ENCODE data around the gene KRT26.
"Not testable (repeated sequence)": the region's sequence is repeated elsewhere in the genome, so short reads cannot be mapped to it uniquely, and the experiment has no call there.

Gene KRT26

DNA sequence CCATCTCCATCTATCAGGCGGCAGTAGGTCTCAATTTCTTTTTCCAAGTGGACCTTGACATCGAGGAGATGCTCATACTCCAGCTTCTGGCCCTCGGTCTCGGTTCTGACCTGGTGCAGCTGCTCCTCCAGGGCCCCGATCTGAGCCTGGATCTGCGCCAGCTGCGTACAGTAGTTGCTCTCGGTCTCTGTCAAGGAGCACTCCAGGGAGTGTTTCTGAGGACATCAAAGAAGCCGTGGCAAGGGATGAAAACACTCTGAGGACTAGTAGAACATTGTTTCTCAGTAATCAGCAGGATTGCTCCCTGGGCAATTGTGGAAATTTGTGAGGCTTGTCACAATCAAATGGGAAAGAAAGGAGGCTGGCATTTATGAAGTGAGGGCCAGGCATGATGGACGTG, 21.8 kb upstream of the KRT26 start:
- DNase-seq, result peak; percentile 12 to 49

- no peak for DNase-seq
Observed at GRCh38 chr17:40791787-40792436, 19.9 kb upstream of the KRT26 start.

DNA sequence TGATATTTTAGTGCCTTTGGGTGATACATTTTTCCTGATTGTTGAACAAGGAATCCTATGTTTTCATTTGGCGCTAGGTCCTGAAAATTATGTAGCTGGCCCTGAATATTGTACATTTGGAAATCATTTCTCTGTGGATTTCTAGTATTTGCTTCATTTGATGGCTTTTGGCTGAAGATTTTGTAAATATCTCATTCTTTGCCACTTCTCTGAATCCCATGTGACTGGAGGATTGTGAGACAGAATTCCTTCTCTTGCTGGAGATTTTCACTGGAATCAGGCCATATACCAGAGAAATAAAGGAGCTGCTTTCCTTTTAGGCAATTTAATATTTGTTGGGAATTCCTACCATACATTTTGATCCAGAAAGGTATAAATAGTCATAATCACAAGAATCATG, 19.1 kb upstream of the KRT26 start:
- DNase-seq, result no peak

DNA sequence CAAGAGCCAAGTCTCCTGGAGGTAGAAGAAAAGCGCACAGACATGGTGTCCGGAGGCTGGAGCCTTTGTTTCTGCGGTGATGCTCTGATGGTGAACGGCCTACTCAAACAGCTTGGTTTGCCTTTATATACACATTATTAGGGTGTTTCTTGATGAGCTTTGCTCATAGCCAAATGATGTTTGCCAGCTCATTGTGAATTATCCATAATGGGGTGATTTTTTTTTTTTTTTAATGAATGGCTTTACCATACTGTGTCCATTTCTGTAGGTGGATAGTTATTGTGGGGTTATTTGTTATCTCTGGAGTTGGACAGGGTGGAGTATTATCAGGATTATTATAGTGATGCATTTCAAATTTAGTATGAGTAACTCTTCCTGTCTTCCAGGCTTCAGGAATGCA, 10.4 kb upstream of the KRT26 start, which contains the start of gene KRT27:
TSS of gene KRT27 (minus strand) at position 101 of the 400 bp plus-strand sequence. CDS start at position 44, 57 bp downstream.
- DNase-seq, result no peak

- peak in 1 of 2 experiments; percentile 3 for DNase-seq
Observed at GRCh38 chr17:40779181-40779909, 7.3 kb upstream of the KRT26 start.

DNA sequence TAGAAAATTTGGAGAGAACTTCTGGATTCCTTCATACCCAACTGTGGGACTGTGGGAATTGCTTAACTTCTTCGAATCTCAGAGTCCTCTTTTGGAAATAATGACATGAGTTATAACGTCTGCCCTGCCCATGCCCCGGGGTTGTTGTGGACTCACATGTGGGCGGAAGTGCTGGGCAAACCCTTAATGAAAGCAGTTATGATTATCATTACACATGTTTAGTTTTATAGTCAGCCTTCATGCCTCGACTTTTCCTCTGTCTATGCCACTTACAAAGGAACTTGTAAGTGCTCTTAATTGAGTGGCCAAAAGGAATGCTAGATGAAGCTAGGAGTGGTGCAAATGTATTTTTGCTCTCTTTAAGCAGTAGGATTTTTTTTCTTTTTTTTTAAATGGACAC, 6.5 kb upstream of the KRT26 start:
- no peak for DNase-seq

DNA sequence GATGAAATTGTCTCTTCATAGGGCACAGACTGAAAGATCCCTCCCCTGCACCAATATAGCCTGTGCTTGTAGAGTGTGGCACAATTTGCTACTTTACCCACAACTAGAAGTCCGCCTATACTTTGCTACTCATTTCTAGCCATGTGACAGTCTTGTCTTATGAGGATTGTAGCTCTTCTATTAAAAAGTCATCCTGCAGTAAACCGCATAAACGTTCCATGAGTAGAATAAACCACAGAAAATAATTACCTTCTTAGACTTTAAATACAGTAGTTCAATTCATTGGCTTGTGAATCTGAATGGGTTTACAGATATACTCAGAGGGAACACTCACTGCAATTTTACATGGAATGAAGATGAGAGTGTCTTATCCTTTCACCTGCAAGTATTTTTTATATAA, 6.0 kb upstream of the KRT26 start:
- DNase-seq, result no peak

DNA sequence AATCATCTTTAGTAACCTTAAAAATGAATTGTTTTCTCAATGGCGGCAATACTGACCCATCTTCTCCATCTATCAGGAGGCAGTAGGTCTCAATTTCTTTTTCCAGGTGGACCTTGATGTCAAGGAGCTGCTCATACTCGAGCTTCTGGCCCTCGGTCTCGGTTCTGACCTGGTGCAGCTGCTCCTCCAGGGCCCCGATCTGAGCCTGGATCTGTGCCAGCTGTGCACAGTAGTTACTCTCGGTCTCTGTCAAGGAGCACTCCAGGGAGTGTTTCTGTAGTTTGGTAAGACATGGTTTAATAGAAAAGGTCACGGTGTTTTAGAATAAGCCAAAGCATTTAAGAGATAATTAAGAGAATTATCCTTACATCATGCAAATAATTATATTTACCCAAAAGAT, 5.5 kb upstream of the KRT26 start:
- peak in 1 of 2 experiments; percentile 13 for DNase-seq

- DNase-seq, result no peak
Observed at GRCh38 chr17:40775945-40776344, 3.9 kb upstream of the KRT26 start.

DNA sequence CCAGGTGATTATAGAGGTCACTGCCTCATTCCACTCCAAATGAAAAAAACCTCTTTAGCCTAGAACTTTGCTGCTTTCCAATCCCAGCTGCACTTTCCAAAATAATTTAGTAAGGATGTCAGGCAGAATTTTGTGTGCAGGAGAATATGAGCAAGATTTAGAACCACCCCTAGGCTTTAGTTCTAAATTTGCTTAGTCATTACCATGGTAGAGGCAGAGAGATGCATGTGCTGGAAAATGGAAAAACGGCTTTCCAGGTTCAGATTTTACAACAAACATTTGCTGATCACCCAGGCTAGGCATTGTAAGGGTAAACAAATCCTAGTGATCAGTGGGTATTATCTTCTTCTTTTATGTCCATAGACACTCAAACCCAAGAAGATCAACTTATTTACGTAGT, 6.3 kb downstream of the KRT26 start:
- no peak for DNase-seq

DNA sequence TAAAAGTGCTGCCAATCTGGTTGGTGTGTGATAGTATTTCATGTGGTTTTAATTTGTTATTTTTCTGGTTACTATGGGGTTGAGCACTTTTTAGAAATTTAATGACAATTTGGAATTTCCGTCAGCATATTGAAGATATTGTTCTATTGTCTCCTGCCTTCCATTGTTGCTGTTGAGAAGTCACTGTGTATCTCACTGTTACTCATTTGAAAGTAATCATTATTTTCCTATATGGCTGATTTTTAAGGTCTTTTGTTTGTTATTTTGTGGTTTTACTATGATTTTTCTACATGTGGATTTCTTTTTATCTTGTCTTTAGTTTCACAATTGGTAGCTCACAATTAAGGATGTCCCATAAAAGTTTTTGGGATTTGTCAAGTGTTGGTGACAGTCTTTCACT, 8.2 kb downstream of the KRT26 start:
- DNase-seq, result no peak

DNA sequence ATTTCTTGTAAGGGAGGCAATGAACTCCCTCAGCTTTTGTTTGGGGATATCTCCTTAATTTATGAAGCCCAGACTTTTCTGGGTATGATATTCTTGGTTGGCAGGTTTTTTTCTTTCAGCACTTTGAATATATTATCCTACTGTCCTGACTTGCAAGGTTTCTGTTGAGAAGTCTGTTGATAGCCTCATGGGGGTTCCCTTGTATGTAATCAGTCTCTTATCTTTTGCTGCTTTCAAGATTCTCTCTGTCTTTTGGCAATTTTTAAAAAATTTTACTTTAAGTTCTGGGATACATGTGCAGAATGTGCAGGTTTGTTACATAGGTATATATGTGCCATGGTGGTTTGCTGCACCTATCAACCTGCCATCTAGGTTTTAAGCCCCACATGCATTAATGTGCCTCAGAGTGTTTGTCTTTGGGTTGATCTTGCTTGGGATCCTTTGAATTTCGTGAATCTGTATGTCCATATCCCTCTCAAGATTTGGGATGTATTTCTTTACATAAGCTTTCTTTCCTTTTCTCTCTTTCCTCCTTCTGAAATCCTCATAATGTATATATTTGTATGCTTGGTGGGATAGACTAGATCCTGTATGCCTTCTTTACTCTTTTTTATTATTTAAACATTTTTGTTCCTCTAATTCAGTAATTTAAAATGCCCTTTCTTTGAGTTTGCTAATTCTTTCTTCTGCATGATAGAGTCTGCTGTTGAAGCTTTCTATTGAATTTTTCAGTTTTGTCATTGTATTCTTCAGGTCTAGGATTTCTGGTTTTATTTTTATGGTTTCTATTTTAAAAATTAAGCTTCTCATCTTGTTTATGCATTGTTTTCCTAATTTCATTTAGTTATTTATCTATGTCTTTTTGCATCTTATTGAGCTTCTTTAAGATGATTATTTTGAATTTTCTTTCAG, 11.6 kb downstream of the KRT26 start:
- DNase-seq, result no peak

DNA sequence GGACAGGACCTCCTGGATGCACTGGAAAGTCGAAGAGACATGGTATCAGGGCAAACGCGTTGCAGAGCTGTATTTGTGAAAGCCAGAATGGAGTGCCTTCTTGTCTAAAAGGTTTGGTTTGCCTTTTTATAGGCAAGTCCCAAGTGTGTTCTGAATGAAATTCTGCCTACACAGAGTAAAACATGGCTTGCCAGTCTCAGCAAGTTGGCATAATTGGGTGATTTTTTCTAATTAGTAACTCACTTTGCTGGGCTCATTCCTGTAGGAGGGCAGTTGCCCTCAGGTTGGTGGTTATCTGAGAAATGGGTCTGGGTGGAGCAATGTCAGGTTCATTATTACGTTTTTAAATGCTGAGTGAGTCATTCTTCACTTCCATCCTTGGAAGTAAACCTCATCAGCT, 16.8 kb downstream of the KRT26 start, which contains the start of gene KRT25:
TSS of gene KRT25 (minus strand) at position 101 of the 400 bp plus-strand sequence. CDS start at position 41, 60 bp downstream.
- no peak for DNase-seq

- DNase-seq, result no peak
Observed at GRCh38 chr17:40753804-40754203, 18.2 kb downstream of the KRT26 start.

DNA sequence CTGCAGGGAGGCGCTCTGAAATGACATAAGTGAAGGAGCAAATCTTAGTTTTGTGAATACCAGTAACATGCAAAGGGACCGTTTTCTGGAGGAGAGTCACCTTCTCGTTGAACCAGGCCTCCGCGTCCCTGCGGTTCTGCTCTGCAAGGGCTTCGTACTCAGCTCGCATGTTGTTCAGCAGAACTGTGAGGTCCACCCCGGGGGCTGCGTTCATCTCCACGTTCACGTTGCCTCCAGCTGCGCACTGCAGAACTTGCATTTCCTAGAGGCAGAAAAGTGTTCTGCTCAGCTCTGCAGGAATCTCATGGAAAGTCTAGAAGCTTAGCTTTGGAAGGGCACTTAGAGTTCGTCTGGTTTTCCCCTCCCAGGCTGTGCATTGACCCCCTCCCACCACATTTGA, 20.9 kb downstream of the KRT26 start:
- DNase-seq, result no peak

DNA sequence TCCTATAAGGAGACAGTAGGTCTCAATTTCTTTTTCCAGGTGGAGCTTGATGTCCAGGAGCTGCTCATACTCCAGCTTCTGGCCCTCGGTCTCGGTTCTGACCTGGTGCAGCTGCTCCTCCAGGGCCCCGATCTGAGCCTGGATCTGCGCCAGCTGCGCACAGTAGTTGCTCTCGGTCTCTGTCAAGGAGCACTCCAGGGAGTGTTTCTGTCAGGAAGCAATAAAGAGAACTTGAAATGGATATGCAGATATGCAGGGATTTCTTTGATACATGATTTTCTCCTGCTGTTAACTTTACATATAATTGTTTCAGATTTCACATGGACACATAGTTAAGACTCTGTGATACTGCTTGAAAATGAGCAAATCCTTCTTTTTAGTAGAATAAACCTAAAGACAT, 21.6 kb downstream of the KRT26 start:
- no peak for DNase-seq

- not testable (repeated sequence) for DNase-seq
Observed at GRCh38 chr17:40748666-40749065, 23.3 kb downstream of the KRT26 start.

- DNase-seq, result no peak
Observed at GRCh38 chr17:40738553-40738952, 33.4 kb downstream of the KRT26 start.

- DNase-seq, result no peak
Observed at GRCh38 chr17:40735016-40735415, 37.0 kb downstream of the KRT26 start.

DNA sequence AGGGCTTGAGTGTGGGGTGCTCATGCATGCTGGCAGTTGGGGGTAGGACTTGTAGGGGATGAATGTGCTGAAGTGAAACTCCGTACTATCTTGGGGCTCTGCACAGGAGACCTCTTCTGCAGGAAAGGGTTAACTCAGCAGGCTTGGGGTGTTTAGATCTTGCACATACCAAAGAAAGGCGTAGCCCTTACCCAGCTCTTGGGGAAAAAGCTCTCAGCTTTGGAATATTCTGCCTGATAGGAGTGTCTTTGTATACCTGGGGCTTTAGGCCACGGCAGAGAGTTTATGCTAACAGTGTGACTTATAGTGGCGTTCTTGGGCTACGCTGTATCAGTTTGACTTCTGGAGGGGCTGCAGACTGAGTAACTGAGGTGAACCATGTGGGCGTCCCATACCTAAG, 38.0 kb downstream of the KRT26 start:
- no peak for DNase-seq

DNA sequence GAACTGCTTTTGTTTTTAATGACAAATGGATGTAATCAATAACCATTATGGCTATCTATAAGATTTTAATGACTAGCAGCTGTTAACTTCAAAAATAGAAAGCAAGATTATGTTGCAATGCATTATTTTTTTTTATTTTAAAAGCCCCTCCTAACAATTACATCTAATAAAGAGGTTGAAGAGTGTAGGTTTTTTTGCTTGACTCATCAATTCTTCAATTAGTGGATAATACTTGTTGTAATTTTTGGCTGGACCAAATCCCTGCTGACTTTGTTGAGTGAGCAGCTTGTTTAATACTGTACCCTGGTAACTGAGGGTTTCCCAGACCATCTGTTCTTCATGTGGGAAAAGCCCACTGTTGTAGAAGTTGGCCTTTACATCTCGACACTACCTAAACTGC, 41.0 kb downstream of the KRT26 start:
- DNase-seq, result no peak

GRCh38 chr17:40727447-40728231, 44.4 kb downstream of the KRT26 start:
- DNase-seq, result no peak

DNA sequence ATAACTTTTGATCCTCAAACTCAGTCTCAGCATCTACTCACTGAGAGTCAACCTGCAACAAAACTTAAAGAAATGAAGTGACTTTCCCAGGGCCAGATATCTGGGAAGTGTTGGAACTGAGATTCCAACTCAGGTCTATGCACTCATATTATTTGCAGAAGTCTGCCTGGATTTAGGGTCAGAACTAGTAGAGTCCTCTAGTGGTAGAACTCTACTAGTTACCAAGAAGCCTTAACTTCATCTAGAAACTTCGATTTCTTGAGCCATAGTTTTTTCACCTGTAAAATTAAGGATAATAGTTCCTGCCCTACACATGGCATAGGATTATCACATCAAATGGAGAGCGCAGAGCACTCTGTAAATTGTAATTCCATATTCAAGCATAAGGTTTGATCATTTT, 45.1 kb downstream of the KRT26 start:
- DNase-seq, result no peak
